Smooth muscle cell (in vitro differentiated cells): ENCODE measurements around the gene NPW. TPM values are rescaled to one million over a fixed set of nuclear protein-coding genes. Genes with fewer than 3 reads are reported as not detected.

ENCODE experiments used
- DNase-seq: peaks from one replicate; lab custom pipeline; 2025; ENCODE audit not compliant: unreplicated experiment; lab: John Stamatoyannopoulos, UW
- H2AFZ ChIP-seq: fragments of 200-600 bp; sonication (generic); 2 replicates; pipeline ENCODE4 v1.6.0; 2016; ENCODE audit warnings: antibody characterized with exemption, low read depth, mild to moderate bottlenecking
- H3F3A ChIP-seq: fragments of 200-600 bp; sonication (generic); 2 replicates; pipeline ENCODE4 v1.6.0; 2017; ENCODE audit warnings: antibody characterized with exemption, low read depth
- H3K27ac ChIP-seq: fragments of 200-600 bp; sonication (generic); 2 replicates; pipeline ENCODE4 v1.5.1; 2016; ENCODE audit warnings: low read depth, mild to moderate bottlenecking
- H3K27me3 ChIP-seq: fragments of 200-600 bp; sonication (generic); 2 replicates; pipeline ENCODE4 v1.6.1; 2016; ENCODE audit warnings: low read depth, mild to moderate bottlenecking
- H3K36me3 ChIP-seq: fragments of 200-600 bp; sonication (generic); 2 replicates; pipeline ENCODE4 v1.5.1; 2016; ENCODE audit warnings: low read depth
- H3K4me1 ChIP-seq: fragments of 200-600 bp; sonication (generic); 2 replicates; pipeline ENCODE4 v1.5.1; 2016; ENCODE audit warnings: low read depth
- H3K4me2 ChIP-seq: fragments of 200-600 bp; sonication (generic); 2 replicates; pipeline ENCODE4 v1.6.0; 2016; ENCODE audit warnings: mild to moderate bottlenecking
- H3K4me3 ChIP-seq: fragments of 200-600 bp; sonication (generic); 2 replicates; pipeline ENCODE4 v1.5.1; 2016; ENCODE audit warnings: mild to moderate bottlenecking
- H3K79me2 ChIP-seq: fragments of 200-600 bp; sonication (generic); 2 replicates; pipeline ENCODE4 v1.6.0; 2016; ENCODE audit warnings: low read depth, mild to moderate bottlenecking
- H3K9ac ChIP-seq: fragments of 200-600 bp; sonication (generic); 2 replicates; pipeline ENCODE4 v1.6.0; 2016; ENCODE audit warnings: low read depth
- H3K9me3 ChIP-seq: fragments of 200-600 bp; sonication (generic); replicated peaks from 2 replicates; pipeline ENCODE4 v1.5.1; 2016; ENCODE audit warnings: low read depth
- H4K20me1 ChIP-seq: fragments of 200-600 bp; sonication (generic); 2 replicates; pipeline ENCODE4 v1.6.0; 2016; ENCODE audit warnings: low read depth
- WGBS: methylation state at CpG from one replicate; pipeline ENCODE4 v1.1.7; 2016; ENCODE audit warnings: low lambda C conversion rate; 5-methylcytosine and 5-hydroxymethylcytosine counted together
- polyA plus RNA-seq: library from polyadenylated mRNA; unstranded; fragments of >200 nt; fragmentation: Nextera tagmentation; extraction: Ambion mirVana; gene quantifications from 2 replicates; pipeline ENCODE4 v1.2.1, GENCODE V29; 2016
- small RNA-seq: library from RNA; depleted of rRNA; stranded (forward); fragments of <200 nt; gene quantifications from one replicate; pipeline ENCODE3, GENCODE V24; 2014
- total RNA-seq: library from RNA; depleted of rRNA; stranded (reverse); fragments of >200 nt; gene quantifications from 2 replicates; pipeline ENCODE4 v1.2.3, GENCODE V29; 2014
- TF ChIP-seq, protein P1 (sequence below): fragments of 200-600 bp; sonication (generic); IDR thresholded peaks from 2 replicates; pipeline ENCODE4 v1.5.1; 2017; ENCODE audit warnings: borderline replicate concordance, mild to moderate bottlenecking, antibody characterized with exemption; ENCODE audit not compliant: insufficient read depth, poor library complexity, severe bottlenecking

NPW gene
- total and polyA plus RNA-seq, 2 experiments from 2014 or later, result 13.1 to 185 TPM

GRCh38 chr16:2064368-2064945, 44.9 kb downstream of the NPW start:
- Histone ChIP-seq H4K20me1 (no peaks in the 10 kb centered on the region), H3K27me3 (no peaks in the 10 kb centered on the region), H3K9me3 (no peaks in the 10 kb centered on the region), H3K9ac (no peak overlapping the region), H3K4me1 (no peaks in the 10 kb centered on the region), H3F3A (no peaks in the 10 kb centered on the region), H3K4me3 (no peak overlapping the region), H3K36me3 (peaks cover 5% of the 10 kb centered on the region), H3K27ac (no peak overlapping the region), H3K79me2 (no peaks in the 10 kb centered on the region), H3K4me2 (no peak overlapping the region), H2AFZ (no peak overlapping the region)
- WGBS, result 98% methylated on average over 16 of the region's 16 CpGs
- TF ChIP-seq, protein P1, sequence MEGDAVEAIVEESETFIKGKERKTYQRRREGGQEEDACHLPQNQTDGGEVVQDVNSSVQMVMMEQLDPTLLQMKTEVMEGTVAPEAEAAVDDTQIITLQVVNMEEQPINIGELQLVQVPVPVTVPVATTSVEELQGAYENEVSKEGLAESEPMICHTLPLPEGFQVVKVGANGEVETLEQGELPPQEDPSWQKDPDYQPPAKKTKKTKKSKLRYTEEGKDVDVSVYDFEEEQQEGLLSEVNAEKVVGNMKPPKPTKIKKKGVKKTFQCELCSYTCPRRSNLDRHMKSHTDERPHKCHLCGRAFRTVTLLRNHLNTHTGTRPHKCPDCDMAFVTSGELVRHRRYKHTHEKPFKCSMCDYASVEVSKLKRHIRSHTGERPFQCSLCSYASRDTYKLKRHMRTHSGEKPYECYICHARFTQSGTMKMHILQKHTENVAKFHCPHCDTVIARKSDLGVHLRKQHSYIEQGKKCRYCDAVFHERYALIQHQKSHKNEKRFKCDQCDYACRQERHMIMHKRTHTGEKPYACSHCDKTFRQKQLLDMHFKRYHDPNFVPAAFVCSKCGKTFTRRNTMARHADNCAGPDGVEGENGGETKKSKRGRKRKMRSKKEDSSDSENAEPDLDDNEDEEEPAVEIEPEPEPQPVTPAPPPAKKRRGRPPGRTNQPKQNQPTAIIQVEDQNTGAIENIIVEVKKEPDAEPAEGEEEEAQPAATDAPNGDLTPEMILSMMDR, result no peak
- no peak for DNase-seq

- H3K27ac ChIP-seq, result no peak overlapping the region
- no peaks in the 10 kb centered on the region for H4K20me1 ChIP-seq
- H3K9ac ChIP-seq, result no peak overlapping the region
- no peaks in the 10 kb centered on the region for H3K9me3 ChIP-seq
- peaks cover 5% of the 10 kb centered on the region for H3K36me3 ChIP-seq
- no peaks in the 10 kb centered on the region for H3K4me1 ChIP-seq
- H3K4me2 ChIP-seq, result no peak overlapping the region
- DNase-seq, result no peak
- H3F3A ChIP-seq, result no peaks in the 10 kb centered on the region
- no peak overlapping the region for H3K4me3 ChIP-seq
- no peak overlapping the region for H2AFZ ChIP-seq
- H3K79me2 ChIP-seq, result no peaks in the 10 kb centered on the region
- 100% methylated on average over 11 of the region's 11 CpGs for WGBS
- TF ChIP-seq, protein P1, result no peak
- H3K27me3 ChIP-seq, result no peaks in the 10 kb centered on the region
Measured at GRCh38 chr16:2066139-2066538, 46.6 kb downstream of the NPW start.

Small RNA genes lying within 50 kb of the gene (small RNA-seq; reads per million reads assigned to genes)
- not detected for gene AC005363.2
- gene RN7SL219P, result not detected

Other genes starting within 250 kb of the NPW start
Only the 30 nearest of the 34 such genes appear.
- gene SPSB3, start 237.2 kb upstream of the NPW start, total RNA-seq, result 23.0 and 25.1 TPM in 2 replicates
- 49.8 and 60.3 TPM in 2 replicates for gene SPSB3, start 237.2 kb upstream of the NPW start, polyA plus RNA-seq
- 32.9 and 48.0 TPM in 2 replicates for gene NUBP2, start 236.8 kb upstream of the NPW start, total RNA-seq
- 80.8 and 86.7 TPM in 2 replicates for gene NUBP2, start 236.8 kb upstream of the NPW start, polyA plus RNA-seq
- 0.58 TPM in 1 of 2 replicates, not detected in the other for gene IGFALS, start 226.1 kb upstream of the NPW start, total RNA-seq
- 0.45 TPM in 1 of 2 replicates, not detected in the other for gene IGFALS, start 226.1 kb upstream of the NPW start, polyA plus RNA-seq
- 20.7 and 20.9 TPM in 2 replicates for gene HAGH, start 193.0 kb upstream of the NPW start, total RNA-seq
- 42.6 and 43.0 TPM in 2 replicates for gene HAGH, start 193.0 kb upstream of the NPW start, polyA plus RNA-seq
- 25.0 and 32.4 TPM in 2 replicates for gene FAHD1, start 192.6 kb upstream of the NPW start, total RNA-seq
- gene FAHD1, start 192.6 kb upstream of the NPW start, polyA plus RNA-seq, result 32.4 and 32.8 TPM in 2 replicates
- gene MEIOB, start 147.6 kb upstream of the NPW start, total RNA-seq, result 0.18 and 0.22 TPM in 2 replicates
- gene MEIOB, start 147.6 kb upstream of the NPW start, polyA plus RNA-seq, result 1.7 TPM in 1 of 2 replicates, not detected in the other
- gene HS3ST6, start 101.4 kb upstream of the NPW start, total RNA-seq, result not detected in 2 replicates
- not detected in 2 replicates for gene HS3ST6, start 101.4 kb upstream of the NPW start, polyA plus RNA-seq
- 9.4 and 9.9 TPM in 2 replicates for gene MSRB1, start 76.6 kb upstream of the NPW start, total RNA-seq
- 21.8 TPM in 2 replicates for gene MSRB1, start 76.6 kb upstream of the NPW start, polyA plus RNA-seq
- gene RPL3L, start 65.1 kb upstream of the NPW start, total RNA-seq, result not detected in 2 replicates
- gene RPL3L, start 65.1 kb upstream of the NPW start, polyA plus RNA-seq, result 0.21 TPM in 1 of 2 replicates, not detected in the other
- gene NDUFB10, start 60.2 kb upstream of the NPW start, total RNA-seq, result 125 and 176 TPM in 2 replicates
- gene NDUFB10, start 60.2 kb upstream of the NPW start, polyA plus RNA-seq, result 278 and 295 TPM in 2 replicates
- 2,263 and 2,576 TPM in 2 replicates for gene RPS2, start 55.0 kb upstream of the NPW start, total RNA-seq
- gene RPS2, start 55.0 kb upstream of the NPW start, polyA plus RNA-seq, result 2,041 and 2,061 TPM in 2 replicates
- not detected in 2 replicates for gene RNF151, start 52.9 kb upstream of the NPW start, total RNA-seq
- gene RNF151, start 52.9 kb upstream of the NPW start, polyA plus RNA-seq, result not detected in 2 replicates
- gene TBL3, start 47.7 kb upstream of the NPW start, total RNA-seq, result 25.8 and 28.5 TPM in 2 replicates
- gene TBL3, start 47.7 kb upstream of the NPW start, polyA plus RNA-seq, result 62.0 and 81.7 TPM in 2 replicates
- 0.13 TPM in 1 of 2 replicates, not detected in the other for gene NOXO1, start 38.3 kb upstream of the NPW start, total RNA-seq
- 0.35 and 1.7 TPM in 2 replicates for gene NOXO1, start 38.3 kb upstream of the NPW start, polyA plus RNA-seq
- 12.1 and 15.1 TPM in 2 replicates for gene GFER, start 35.6 kb upstream of the NPW start, total RNA-seq
- gene GFER, start 35.6 kb upstream of the NPW start, polyA plus RNA-seq, result 33.5 and 41.2 TPM in 2 replicates
- gene SYNGR3, start 29.8 kb upstream of the NPW start, total RNA-seq, result 3.0 and 4.4 TPM in 2 replicates
- gene SYNGR3, start 29.8 kb upstream of the NPW start, polyA plus RNA-seq, result 8.7 and 16.8 TPM in 2 replicates
- gene ZNF598, start 10.0 kb upstream of the NPW start, total RNA-seq, result 23.2 and 27.2 TPM in 2 replicates
- 27.9 and 32.7 TPM in 2 replicates for gene ZNF598, start 10.0 kb upstream of the NPW start, polyA plus RNA-seq
- 14.4 and 21.8 TPM in 2 replicates for gene NHERF2, start 7.1 kb downstream of the NPW start, total RNA-seq
- 40.2 and 56.8 TPM in 2 replicates for gene NHERF2, start 7.1 kb downstream of the NPW start, polyA plus RNA-seq
- gene NTHL1, start 28.0 kb downstream of the NPW start, total RNA-seq, result 14.6 and 23.8 TPM in 2 replicates
- 36.5 and 39.3 TPM in 2 replicates for gene NTHL1, start 28.0 kb downstream of the NPW start, polyA plus RNA-seq
- gene TSC2, start 28.2 kb downstream of the NPW start, total RNA-seq, result 29.7 and 64.5 TPM in 2 replicates
- 74.7 and 110 TPM in 2 replicates for gene TSC2, start 28.2 kb downstream of the NPW start, polyA plus RNA-seq
- 68.2 and 70.1 TPM in 2 replicates for gene PKD1, start 116.1 kb downstream of the NPW start, total RNA-seq
- gene PKD1, start 116.1 kb downstream of the NPW start, polyA plus RNA-seq, result 47.9 and 71.3 TPM in 2 replicates
- not detected in 2 replicates for gene RAB26, start 128.8 kb downstream of the NPW start, total RNA-seq
- gene RAB26, start 128.8 kb downstream of the NPW start, polyA plus RNA-seq, result 1.3 and 3.4 TPM in 2 replicates
- 52.6 and 59.9 TPM in 2 replicates for gene TRAF7, start 136.0 kb downstream of the NPW start, total RNA-seq
- gene TRAF7, start 136.0 kb downstream of the NPW start, polyA plus RNA-seq, result 27.5 and 28.0 TPM in 2 replicates
- 0.45 TPM in 2 replicates for gene CASKIN1, start 176.8 kb downstream of the NPW start, total RNA-seq
- 0.09 and 0.77 TPM in 2 replicates for gene CASKIN1, start 176.8 kb downstream of the NPW start, polyA plus RNA-seq
- gene MLST8, start 185.7 kb downstream of the NPW start, total RNA-seq, result 37.2 and 38.1 TPM in 2 replicates
- 61.8 and 67.0 TPM in 2 replicates for gene MLST8, start 185.7 kb downstream of the NPW start, polyA plus RNA-seq
- gene BRICD5, start 191.1 kb downstream of the NPW start, total RNA-seq, result 2.0 and 2.4 TPM in 2 replicates
- gene BRICD5, start 191.1 kb downstream of the NPW start, polyA plus RNA-seq, result 4.7 and 14.1 TPM in 2 replicates
- 17.2 and 21.6 TPM in 2 replicates for gene PGP, start 195.1 kb downstream of the NPW start, total RNA-seq
- 30.1 and 32.9 TPM in 2 replicates for gene PGP, start 195.1 kb downstream of the NPW start, polyA plus RNA-seq
- 12.1 and 17.1 TPM in 2 replicates for gene E4F1, start 203.8 kb downstream of the NPW start, total RNA-seq
- gene E4F1, start 203.8 kb downstream of the NPW start, polyA plus RNA-seq, result 22.4 and 25.9 TPM in 2 replicates
- gene DNASE1L2, start 216.7 kb downstream of the NPW start, total RNA-seq, result 0.13 TPM in 1 of 2 replicates, not detected in the other
- 0.25 and 1.6 TPM in 2 replicates for gene DNASE1L2, start 216.7 kb downstream of the NPW start, polyA plus RNA-seq
- 23.6 and 45.7 TPM in 2 replicates for gene ECI1, start 231.8 kb downstream of the NPW start, total RNA-seq
- gene ECI1, start 231.8 kb downstream of the NPW start, polyA plus RNA-seq, result 86.9 and 89.2 TPM in 2 replicates